Lower leg skin (tissue), 3 donors: ENCODE results near the gene ZFAND6.

Experiments used
- POLR2A ChIP-seq, 2 donors: fragments of 450-650 bp; IDR thresholded peaks; one replicate each; pipeline ENCODE4 v1.6.1; 2016 to 2017; ENCODE audit warnings: antibody characterized with exemption in 2 of 2, mild to moderate bottlenecking in 1 of 2, moderate library complexity in 1 of 2
- TF ChIP-seq, protein P1 (sequence below), 3 donors: fragments of 450-650 bp; IDR thresholded peaks; one replicate each; pipeline ENCODE4 v1.5.1; 2016; ENCODE audit warnings: antibody characterized with exemption in 3 of 3, mild to moderate bottlenecking in 3 of 3, moderate library complexity in 2 of 3

DNA sequence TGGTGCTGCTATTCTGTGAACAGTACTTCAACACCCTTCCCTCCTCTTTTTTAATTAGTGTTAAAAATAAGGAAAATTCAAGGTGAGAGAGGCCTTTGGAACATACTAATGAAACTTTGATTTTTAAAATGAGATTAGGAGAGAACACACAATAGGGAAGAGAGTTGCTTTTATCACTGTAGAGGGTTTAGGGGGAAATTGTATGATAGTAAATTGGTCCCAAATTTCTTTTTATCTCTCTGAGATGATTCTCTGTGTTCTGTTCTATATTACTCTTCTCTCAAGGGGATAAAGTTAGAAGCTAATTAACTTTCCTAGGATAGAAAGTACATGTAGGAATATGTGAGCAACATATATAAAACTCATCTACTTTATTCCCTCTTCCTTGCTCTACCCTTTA lies 40.8 kb downstream of the ZFAND6 start:
- TF ChIP-seq POLR2A (IDR thresholded peaks at IDR 0.05), result no peak
- TF ChIP-seq, protein P1, sequence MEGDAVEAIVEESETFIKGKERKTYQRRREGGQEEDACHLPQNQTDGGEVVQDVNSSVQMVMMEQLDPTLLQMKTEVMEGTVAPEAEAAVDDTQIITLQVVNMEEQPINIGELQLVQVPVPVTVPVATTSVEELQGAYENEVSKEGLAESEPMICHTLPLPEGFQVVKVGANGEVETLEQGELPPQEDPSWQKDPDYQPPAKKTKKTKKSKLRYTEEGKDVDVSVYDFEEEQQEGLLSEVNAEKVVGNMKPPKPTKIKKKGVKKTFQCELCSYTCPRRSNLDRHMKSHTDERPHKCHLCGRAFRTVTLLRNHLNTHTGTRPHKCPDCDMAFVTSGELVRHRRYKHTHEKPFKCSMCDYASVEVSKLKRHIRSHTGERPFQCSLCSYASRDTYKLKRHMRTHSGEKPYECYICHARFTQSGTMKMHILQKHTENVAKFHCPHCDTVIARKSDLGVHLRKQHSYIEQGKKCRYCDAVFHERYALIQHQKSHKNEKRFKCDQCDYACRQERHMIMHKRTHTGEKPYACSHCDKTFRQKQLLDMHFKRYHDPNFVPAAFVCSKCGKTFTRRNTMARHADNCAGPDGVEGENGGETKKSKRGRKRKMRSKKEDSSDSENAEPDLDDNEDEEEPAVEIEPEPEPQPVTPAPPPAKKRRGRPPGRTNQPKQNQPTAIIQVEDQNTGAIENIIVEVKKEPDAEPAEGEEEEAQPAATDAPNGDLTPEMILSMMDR (IDR thresholded peaks at IDR 0.05), result no peak
